Mucosa of rectum (tissue), 2 donors: Measurements from ENCODE around the gene TRIM56.
"Not testable (repeated sequence)": the region's sequence is repeated elsewhere in the genome, so short reads cannot be mapped to it uniquely, and the experiment has no call there.

Experiments
- H3K27ac ChIP-seq, 2 donors: one replicate each; pipeline ENCODE4 v1.7.0; 2013; ENCODE audit warnings: inconsistent platforms in 2 of 2, low read depth in 2 of 2, low read length in 2 of 2
- H3K27me3 ChIP-seq, 2 donors: one replicate each; pipeline ENCODE4 v1.7.0; 2013; ENCODE audit warnings: low read length in 2 of 2; ENCODE audit not compliant: control insufficient read depth in 2 of 2, insufficient read depth in 2 of 2
- H3K36me3 ChIP-seq, 2 donors: one replicate each; pipeline ENCODE4 v1.7.0; 2013; ENCODE audit warnings: low read length in 2 of 2; ENCODE audit not compliant: control insufficient read depth in 2 of 2, insufficient read depth in 2 of 2
- H3K4me1 ChIP-seq, 2 donors: one replicate each; pipeline ENCODE4 v1.7.0; 2013; ENCODE audit warnings: low read length in 2 of 2, mild to moderate bottlenecking in 1 of 2; ENCODE audit not compliant: control insufficient read depth in 2 of 2, insufficient read depth in 2 of 2
- H3K4me3 ChIP-seq, 2 donors: one replicate each; pipeline ENCODE4 v1.7.0; 2013; ENCODE audit warnings: low read length in 2 of 2
- H3K9ac ChIP-seq, 2 donors: one replicate each; pipeline ENCODE4 v1.7.0; 2013; ENCODE audit warnings: low read length in 2 of 2, low read depth in 1 of 2, mild to moderate bottlenecking in 1 of 2
- H3K9me3 ChIP-seq, 2 donors: one replicate each; pipeline ENCODE4 v1.7.0; 2013; ENCODE audit warnings: low read length in 2 of 2; ENCODE audit not compliant: control insufficient read depth in 2 of 2
- donor health status: healthy.
- donor health status: Normal muscosa, but diverticular disease.

TRIM56 gene

DNA sequence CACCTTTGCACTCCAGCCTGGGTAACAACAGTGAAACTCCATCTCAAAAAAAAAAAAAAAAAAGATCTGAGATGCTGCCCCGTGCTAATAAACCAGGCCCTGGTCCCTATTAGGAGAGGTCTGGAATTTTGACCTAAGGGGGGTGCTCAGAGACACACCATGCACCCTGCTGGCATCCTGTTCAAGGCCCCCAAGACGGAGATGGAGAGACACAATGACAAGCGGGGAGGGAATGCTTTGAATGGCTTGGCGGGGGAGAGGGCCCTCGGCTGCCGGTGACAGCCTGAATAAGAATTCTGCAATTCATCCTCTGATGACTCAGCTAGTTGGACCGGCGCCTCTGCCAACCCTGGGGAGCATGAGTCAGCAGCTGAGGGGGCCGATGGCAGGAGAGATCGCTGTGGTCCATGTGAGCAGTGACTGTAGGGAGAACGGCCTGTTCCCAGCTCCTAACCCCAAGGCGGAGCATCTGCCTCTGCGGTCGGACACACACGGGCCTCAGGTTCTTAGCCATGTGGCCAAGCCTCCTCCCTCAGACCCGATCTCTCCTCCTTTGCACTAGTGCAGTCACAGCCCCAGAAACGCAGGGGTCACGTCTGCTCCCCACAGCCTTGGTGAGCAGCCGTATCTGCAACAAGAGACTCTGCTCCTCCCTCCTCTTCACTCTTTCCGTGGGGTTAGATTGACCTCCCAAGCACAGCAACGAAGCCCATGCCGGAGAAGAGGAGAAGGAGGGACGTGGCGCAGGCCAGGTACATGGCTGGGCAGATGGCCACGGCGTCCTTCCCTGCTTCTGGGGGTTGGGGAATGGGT, 14.9 kb downstream of the TRIM56 start:
- peaks cover 0 to 5% of the 10 kb centered on the region in 2 donors for H3K4me1 ChIP-seq
- H3K9me3 ChIP-seq: no peaks in the 10 kb centered on the region
- H3K9ac ChIP-seq: no peak overlapping the region
- no peak overlapping the region for H3K4me3 ChIP-seq
- no peaks in the 10 kb centered on the region for H3K36me3 ChIP-seq
- H3K27ac ChIP-seq: peak overlapping the region; percentile 5 to 52
- peaks cover 2% of the 10 kb centered on the region in 2 donors for H3K27me3 ChIP-seq

DNA sequence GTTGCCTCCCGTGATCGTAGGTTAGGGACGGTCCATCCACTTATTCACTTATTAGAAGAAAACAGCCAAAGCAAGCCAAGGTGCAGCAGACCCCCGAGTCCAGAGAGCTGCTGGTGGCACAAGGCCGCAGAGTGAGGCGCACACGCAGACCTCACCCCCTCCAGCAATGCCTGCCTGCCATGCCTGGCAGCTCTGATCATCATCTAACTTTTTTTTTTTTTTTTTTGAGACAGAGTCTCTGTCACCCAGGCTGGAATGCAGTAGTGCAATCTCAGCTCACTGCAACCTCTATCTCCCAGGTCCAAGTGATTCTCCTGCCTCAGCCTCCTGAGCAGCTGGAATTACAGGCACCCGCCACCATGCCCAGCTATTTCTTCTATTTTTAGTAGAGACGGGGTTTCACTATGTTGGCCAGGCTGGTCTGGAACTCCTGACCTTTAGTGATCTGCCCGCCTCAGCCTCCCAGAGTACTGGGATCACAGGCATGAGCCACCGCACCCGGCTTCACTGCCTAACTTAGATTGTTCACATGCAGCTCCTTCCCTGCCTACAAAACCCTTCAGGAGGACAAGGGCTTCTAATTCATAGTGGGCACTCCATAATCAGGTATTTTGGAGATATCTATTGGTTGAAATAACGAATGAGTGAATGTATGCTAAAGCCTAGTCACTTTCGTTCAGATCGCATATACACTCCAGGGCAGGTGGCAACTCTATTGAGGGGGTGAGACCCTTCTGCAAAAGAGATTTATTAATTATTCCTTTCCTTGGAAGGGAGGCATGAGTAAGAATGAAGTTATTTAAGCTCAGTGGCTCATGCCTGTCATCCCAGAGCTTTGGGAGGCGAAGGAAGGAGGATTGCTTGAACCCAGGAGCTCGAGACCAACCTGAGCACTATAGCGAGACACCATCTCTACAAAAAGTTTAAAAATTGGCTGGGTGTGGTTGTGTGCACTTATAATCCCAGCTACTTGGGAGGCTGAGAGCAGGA, 15.9 kb downstream of the TRIM56 start:
- Histone ChIP-seq H3K4me3 (no peak overlapping the region), H3K36me3 (no peaks in the 10 kb centered on the region), H3K9ac (no peak overlapping the region), H3K27ac (peak overlapping the region in 1 of 2 donors; percentile 52), H3K9me3 (no peaks in the 10 kb centered on the region), H3K4me1 (peaks cover 0 to 5% of the 10 kb centered on the region in 2 donors), H3K27me3 (peaks cover 2% of the 10 kb centered on the region in 2 donors)

DNA sequence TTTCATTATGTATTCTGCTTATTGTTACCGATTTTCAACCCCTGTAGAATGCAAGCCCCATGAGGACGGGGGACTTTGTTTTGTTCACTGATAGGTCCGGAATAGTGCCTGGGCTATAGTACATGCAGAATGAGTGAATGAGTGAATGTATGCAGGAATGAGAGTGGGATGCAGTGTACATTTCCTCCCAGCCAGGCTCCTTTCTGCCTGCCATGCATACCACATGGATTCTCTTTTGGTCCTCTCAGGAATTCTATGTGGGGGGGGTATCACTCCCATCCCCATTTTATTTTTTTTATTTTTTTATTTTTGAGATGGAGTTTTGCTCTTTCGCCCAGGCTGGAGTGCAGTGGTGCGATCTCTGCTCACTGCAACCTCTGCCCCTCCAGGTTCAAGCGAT, 16.7 kb downstream of the TRIM56 start:
- no peak overlapping the region for H3K27ac ChIP-seq

DNA sequence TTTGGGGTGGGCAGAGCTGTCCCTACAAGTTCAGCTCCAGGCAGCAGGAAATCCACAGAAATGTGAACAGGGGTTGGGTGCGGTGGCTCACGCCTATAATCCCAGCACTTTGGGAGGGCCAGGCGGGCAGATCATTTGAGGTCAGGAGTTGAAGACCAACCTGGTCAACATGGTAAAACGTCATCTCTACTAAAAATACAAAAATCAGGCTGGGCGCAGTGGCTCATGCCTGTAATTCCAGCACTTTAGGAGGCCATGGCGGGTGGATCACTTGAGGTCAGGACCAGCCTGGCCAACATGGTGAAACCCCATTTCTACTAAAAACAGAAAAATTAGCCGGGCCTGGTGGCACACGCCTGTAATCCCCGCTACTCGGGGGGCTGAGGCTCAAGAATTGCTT, 18.4 kb downstream of the TRIM56 start:
- not testable (repeated sequence) for H3K9ac ChIP-seq, H3K4me1 ChIP-seq, H3K27me3 ChIP-seq, H3K36me3 ChIP-seq, H3K9me3 ChIP-seq, H3K4me3 ChIP-seq
- peak overlapping the region; percentile 23 to 45 for H3K27ac ChIP-seq

More for the DNA sequence above, 16.7 kb downstream of the TRIM56 start:
- Histone ChIP-seq H3K9me3 (no peaks in the 10 kb centered on the region), H3K4me3 (no peak overlapping the region), H3K27me3 (peaks cover 2% of the 10 kb centered on the region in 2 donors), H3K4me1 (peaks cover 0 to 5% of the 10 kb centered on the region in 2 donors), H3K9ac (no peak overlapping the region), H3K36me3 (no peaks in the 10 kb centered on the region)

DNA sequence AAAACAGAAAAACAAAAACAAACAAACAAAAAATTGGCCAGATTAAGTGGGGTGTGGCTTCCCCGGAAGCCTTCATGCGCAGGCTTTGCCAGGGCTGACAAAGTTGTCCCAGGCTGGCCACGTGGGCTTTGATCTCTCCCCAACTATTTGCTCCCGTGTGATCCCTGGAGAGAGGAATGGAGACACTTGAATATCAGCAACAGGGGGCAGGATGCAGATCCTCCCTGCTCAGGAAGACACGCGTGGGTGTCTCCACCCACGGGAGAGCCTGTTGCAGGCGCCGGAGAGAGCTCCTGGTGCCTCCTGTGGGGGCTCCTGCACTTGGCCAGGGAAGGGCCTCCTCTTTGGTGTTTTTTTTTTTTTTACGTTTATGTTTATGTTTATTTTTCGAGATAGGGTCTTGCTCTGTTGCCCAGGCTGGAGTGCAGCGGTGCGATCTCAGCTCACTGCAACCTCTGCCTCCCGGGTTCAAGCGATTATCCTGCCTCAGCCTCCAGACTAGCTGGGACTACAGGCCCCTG, 19.0 kb downstream of the TRIM56 start:
- peaks cover 0 to 5% of the 10 kb centered on the region in 2 donors for H3K4me1 ChIP-seq
- H3K36me3 ChIP-seq: no peaks in the 10 kb centered on the region
- no peak overlapping the region for H3K9ac ChIP-seq
- H3K27ac ChIP-seq: no peak overlapping the region
- H3K4me3 ChIP-seq: no peak overlapping the region
- H3K9me3 ChIP-seq: no peaks in the 10 kb centered on the region
- peaks cover 0 to 2% of the 10 kb centered on the region in 2 donors for H3K27me3 ChIP-seq

DNA sequence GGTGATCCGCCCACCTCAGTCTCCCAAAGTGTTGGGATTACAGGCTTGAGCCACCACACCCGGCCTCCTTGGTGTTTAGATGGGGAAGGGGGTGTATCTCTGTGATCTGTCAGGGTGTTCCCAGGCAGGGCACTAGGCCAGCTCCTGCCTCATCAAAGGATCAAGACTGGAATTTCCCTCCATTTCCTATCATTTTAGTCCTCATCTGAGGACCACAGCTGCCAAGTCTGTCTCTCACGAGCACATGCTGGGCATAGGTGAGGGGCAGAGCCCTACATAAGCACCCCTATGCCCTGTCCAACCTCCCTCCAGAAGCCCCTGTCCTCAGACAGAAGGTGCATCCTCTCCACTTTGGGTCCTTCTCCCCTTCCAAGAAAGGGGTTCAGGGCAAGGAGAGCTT, 19.5 kb downstream of the TRIM56 start:
- no peak overlapping the region for H3K4me3 ChIP-seq
- H3K36me3 ChIP-seq: no peaks in the 10 kb centered on the region
- H3K9me3 ChIP-seq: no peaks in the 10 kb centered on the region
- H3K9ac ChIP-seq: no peak overlapping the region
- peaks cover 0 to 5% of the 10 kb centered on the region in 2 donors for H3K4me1 ChIP-seq
- H3K27me3 ChIP-seq: peaks cover 0 to 2% of the 10 kb centered on the region in 2 donors
- no peak overlapping the region for H3K27ac ChIP-seq

DNA sequence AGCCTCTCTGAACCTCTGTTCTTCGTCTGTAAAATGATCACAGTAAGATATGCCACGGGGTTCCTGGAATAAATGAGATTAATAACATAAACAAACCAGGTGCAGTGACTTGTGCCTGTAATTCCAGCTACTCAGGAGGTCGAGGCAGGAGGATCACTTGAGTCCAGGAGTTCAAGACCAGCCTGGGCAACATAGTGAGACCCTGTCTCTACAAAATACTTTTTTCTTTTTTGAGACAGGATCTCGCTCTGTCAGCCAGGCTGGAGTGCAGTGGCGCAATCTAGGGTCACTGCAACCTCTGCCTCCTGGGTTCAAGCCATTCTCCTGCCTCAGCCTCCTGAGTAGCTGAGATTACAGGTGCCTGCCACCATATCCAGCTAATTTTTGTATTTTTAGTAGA, 20.0 kb downstream of the TRIM56 start:
- H3K36me3 ChIP-seq, H3K9me3 ChIP-seq, H3K4me1 ChIP-seq, H3K9ac ChIP-seq, H3K4me3 ChIP-seq, H3K27me3 ChIP-seq, H3K27ac ChIP-seq: not testable (repeated sequence)

DNA sequence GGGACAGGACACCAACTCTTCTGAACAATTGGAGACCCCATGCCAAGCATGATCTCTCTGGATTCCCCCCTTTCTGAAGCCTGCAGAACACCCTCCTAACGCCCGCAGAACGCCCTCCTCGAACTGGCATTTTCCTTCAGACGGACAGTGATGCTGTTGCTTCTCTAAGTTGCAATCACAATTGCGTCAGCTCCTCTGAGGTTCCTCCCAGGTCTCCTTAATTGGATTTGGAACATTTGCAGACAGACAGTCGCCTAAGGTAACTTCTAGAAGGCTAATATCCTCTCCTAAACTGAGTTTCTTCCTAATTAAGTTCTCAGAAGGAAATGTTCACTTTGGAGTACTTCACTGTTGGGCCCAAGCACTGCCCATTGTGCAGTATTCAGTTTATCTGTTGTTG, 21.1 kb downstream of the TRIM56 start:
- no peak overlapping the region for H3K9ac ChIP-seq
- no peaks in the 10 kb centered on the region for H3K36me3 ChIP-seq
- H3K27me3 ChIP-seq: no peaks in the 10 kb centered on the region
- H3K4me1 ChIP-seq: peaks cover 0 to 3% of the 10 kb centered on the region in 2 donors
- no peaks in the 10 kb centered on the region for H3K9me3 ChIP-seq
- H3K4me3 ChIP-seq: no peak overlapping the region
- no peak overlapping the region for H3K27ac ChIP-seq

DNA sequence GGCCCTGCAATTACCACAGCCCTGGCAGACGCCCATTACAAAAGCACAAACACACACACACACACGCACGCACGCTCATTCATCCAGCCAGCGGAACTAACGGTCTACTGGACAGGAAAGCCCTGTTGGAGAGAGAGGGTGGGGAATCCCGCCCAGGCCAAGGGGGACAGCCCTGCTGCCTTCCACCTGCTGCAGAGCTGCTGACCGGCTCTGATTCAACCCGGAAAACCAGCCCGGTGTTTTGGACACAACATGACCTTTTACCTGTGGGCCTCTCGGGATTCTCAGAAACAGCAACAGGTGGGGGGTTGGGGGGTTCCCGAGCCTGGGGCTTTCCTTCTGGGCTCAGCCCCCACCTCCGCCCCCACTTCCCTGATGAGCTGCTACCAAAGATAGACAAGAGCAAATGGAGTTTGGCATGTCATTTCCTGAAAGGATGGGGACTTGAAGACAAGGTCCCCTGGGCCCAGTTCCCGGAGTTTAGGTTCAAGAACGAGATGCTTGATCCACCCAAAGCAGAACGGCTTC, 23.1 kb downstream of the TRIM56 start:
- Histone ChIP-seq H3K36me3 (no peaks in the 10 kb centered on the region), H3K27me3 (no peaks in the 10 kb centered on the region), H3K27ac (no peak overlapping the region), H3K9me3 (no peaks in the 10 kb centered on the region), H3K4me1 (no peaks in the 10 kb centered on the region), H3K9ac (no peak overlapping the region), H3K4me3 (no peak overlapping the region)

DNA sequence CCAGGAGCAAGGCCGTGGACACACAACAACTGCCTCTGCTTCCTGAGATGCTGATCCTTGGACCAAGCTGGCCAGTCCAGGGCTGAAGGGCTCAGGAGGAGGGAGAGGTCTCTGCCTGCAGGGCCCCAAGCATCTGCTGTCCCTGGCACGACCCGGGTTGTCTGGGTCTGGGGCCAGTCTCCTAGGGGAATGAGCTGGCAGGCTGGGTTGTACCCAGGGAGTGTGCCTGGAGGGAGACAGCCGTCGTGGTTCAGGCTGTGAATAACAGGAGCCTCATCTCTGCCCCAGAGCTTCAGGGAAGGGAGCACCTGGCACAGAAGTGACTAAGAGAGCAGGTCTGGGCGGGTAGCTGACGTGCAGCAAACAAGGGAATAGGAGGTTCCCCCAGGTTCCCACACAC, 23.7 kb downstream of the TRIM56 start:
- H3K4me3 ChIP-seq: no peak overlapping the region
- no peaks in the 10 kb centered on the region for H3K27me3 ChIP-seq
- H3K36me3 ChIP-seq: no peaks in the 10 kb centered on the region
- H3K9me3 ChIP-seq: no peaks in the 10 kb centered on the region
- H3K27ac ChIP-seq: no peak overlapping the region
- H3K9ac ChIP-seq: no peak overlapping the region
- no peaks in the 10 kb centered on the region for H3K4me1 ChIP-seq
